ENCODE results near the gene ZNF385A. TPM values are rescaled to one million over a fixed set of nuclear protein-coding genes. Genes with fewer than 3 reads are reported as not detected.

ZNF385A gene
- total and polyA plus RNA-seq, 2 experiments from 2014 or later, result 10.9 to 21.7 TPM

- TF ChIP-seq JUNB (IDR thresholded peaks at IDR 0.05; ENCODE audit: unreplicated experiment) (no peak), STAT1 (IDR thresholded peaks at IDR 0.05; ENCODE audit: unreplicated experiment) (no peak), NANOG (IDR thresholded peaks at IDR 0.05; ENCODE audit: borderline replicate concordance) (no peak), ZNF331 (CRISPR knock-in tag; IDR thresholded peaks at IDR 0.05; ENCODE audit: low read depth) (no peak), ZNF462 (CRISPR knock-in tag; IDR thresholded peaks at IDR 0.05) (no peak), POLR2AphosphoS5 (IDR thresholded peaks at IDR 0.05; ENCODE audit: low read depth) (no peak), CREB1 (CRISPR knock-in tag; IDR thresholded peaks at IDR 0.05; ENCODE audit: low read depth) (no peak), EZH2phosphoT487 (IDR thresholded peaks at IDR 0.05; ENCODE audit: unreplicated experiment) (no peak)
These were observed 4.0 kb upstream of the ZNF385A start (continued) for GRCh38 chr12:54388237-54389133.

DNA sequence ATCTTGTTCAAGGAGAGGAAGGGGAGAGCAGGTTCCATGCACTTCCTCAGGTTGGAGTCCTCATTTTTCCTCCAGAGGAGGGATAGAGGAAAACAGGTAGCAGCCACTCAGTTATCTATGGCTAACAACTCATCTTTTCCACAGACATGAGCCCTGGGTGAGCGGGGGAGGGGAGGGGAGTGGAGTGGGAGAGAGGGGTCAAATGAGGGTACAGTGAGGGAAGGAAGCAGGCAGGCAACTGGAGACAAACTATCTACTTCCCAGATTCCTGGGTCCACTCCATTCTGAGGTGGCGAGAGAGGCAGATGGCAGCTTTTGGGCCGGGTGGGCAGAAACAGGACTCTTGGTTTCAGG is 2.6 kb upstream of the ZNF385A start:
- H3K9me2 ChIP-seq (ENCODE audit: insufficient read depth), result no peaks in the 10 kb centered on the region
- H3F3A ChIP-seq (replicated peaks; ENCODE audit: low read depth), result peaks cover 15% of the 10 kb centered on the region; the same call in 1 of the 2 replicates
- H3K9me3 Mint-ChIP-seq, result no peaks in the 10 kb centered on the region
- peaks cover 7% of the 10 kb centered on the region; the same call in 1 of the 2 replicates for H3K27me3 ChIP-seq (ENCODE audit: insufficient read depth)
- H3K4me1 Mint-ChIP-seq, result peaks cover 69% of the 10 kb centered on the region
- no peak for ATAC-seq
- peaks cover 70% of the 10 kb centered on the region for H3K4me1 ChIP-seq (ENCODE audit: insufficient read depth)
- H3K27me3 Mint-ChIP-seq (ENCODE audit: insufficient read depth, low read depth, poor library complexity), result peaks cover 16% of the 10 kb centered on the region
- peak overlapping the region; percentile 97 for H3K4me2 ChIP-seq
- peaks cover 5% of the 10 kb centered on the region; the same call in 2 of the 3 replicates for H3K36me3 Mint-ChIP-seq (ENCODE audit: low read depth)
- H3K4me3 ChIP-seq, result 0 out of 2 replicates have a peak overlapping the region, but pooled peaks have one; percentile 19
- no peak for DNase-seq (ENCODE audit: low spot score)
- no peak overlapping the region for H3K27ac ChIP-seq (ENCODE audit: low read depth)
- H4K20me1 ChIP-seq (replicated peaks; ENCODE audit: insufficient read depth), result no peaks in the 10 kb centered on the region
- H3K79me2 ChIP-seq (replicated peaks; ENCODE audit: insufficient read depth), result no peaks in the 10 kb centered on the region
- peak overlapping the region; percentile 8; the same call in 1 of the 3 replicates for H3K4me3 Mint-ChIP-seq
- H3K36me3 ChIP-seq (ENCODE audit: insufficient read depth), result peaks cover 5% of the 10 kb centered on the region; the same call in 1 of the 2 replicates
- H3K27ac Mint-ChIP-seq, result peak overlapping the region; percentile 14; the same call in 1 of the 2 replicates
- no peak overlapping the region for H2AFZ ChIP-seq
- no peak for TF ChIP-seq EZH2phosphoT487 (IDR thresholded peaks at IDR 0.05; ENCODE audit: unreplicated experiment)
- TF ChIP-seq, protein P1, sequence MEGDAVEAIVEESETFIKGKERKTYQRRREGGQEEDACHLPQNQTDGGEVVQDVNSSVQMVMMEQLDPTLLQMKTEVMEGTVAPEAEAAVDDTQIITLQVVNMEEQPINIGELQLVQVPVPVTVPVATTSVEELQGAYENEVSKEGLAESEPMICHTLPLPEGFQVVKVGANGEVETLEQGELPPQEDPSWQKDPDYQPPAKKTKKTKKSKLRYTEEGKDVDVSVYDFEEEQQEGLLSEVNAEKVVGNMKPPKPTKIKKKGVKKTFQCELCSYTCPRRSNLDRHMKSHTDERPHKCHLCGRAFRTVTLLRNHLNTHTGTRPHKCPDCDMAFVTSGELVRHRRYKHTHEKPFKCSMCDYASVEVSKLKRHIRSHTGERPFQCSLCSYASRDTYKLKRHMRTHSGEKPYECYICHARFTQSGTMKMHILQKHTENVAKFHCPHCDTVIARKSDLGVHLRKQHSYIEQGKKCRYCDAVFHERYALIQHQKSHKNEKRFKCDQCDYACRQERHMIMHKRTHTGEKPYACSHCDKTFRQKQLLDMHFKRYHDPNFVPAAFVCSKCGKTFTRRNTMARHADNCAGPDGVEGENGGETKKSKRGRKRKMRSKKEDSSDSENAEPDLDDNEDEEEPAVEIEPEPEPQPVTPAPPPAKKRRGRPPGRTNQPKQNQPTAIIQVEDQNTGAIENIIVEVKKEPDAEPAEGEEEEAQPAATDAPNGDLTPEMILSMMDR (conservative IDR thresholded peaks at IDR 0.05; ENCODE audit: low read depth in 2 of 2), result no peak
- no peak for TF ChIP-seq ZNF331 (CRISPR knock-in tag; IDR thresholded peaks at IDR 0.05; ENCODE audit: low read depth)
- no peak for TF ChIP-seq NANOG (IDR thresholded peaks at IDR 0.05; ENCODE audit: borderline replicate concordance)
- no peak for TF ChIP-seq POLR2AphosphoS5 (IDR thresholded peaks at IDR 0.05; ENCODE audit: low read depth)
